ENCODE data around the gene PMM2. TPM values are rescaled to one million over a fixed set of nuclear protein-coding genes. Genes with fewer than 3 reads are reported as not detected.

PMM2 gene
- total RNA-seq, 1 experiment from 2014 or later = 53.3 TPM

DNA sequence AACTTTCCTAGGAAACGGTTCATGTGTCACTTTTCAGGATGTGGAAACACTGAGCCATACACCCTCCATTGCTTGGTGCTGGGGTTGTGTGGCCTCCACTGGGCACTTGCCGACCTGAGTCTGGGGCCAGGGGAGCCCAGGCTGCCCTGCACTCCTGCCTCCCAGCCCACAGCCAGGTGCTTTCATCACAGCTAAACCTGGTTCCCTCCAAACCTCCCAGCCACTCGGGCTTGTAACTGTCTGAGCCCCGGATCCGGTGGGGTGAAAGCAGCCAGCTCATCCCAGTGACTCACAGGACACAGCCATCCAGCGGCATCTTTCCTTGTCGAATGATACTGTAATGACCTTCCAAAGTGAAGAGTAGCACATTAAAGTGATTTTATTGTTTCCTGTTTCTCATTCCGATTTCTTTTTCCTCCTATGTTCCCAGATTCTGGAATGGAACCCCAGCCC, 51.3 kb downstream of the PMM2 start:
- intact Hi-C loops (cut with micrococcal nuclease) = no loop called here
- CTCF ChIA-PET = no interaction called here
- Histone ChIP-seq H3K4me1 (ENCODE audit: control insufficient read depth in 1 of 2, insufficient read depth in 2 of 2, low read length in 2 of 2) (no peaks in the 10 kb centered on the region; a peak in 1 of 4 replicates), H3K27me3 (ENCODE audit: insufficient read depth, low read length) (no peaks in the 10 kb centered on the region), H3K9ac (ENCODE audit: low read length) (no peak overlapping the region), H2AFZ (ENCODE audit: low read depth, low read length, poor library complexity, severe bottlenecking) (no peak overlapping the region), H3K4me2 (ENCODE audit: low read length) (no peak overlapping the region), H3K9me2 (ENCODE audit: insufficient read depth) (no peaks in the 10 kb centered on the region), H3K36me3 (ENCODE audit: control insufficient read depth in 1 of 2, insufficient read depth in 2 of 2, low read length in 2 of 2) (peaks cover 14 to 40% of the 10 kb centered on the region in 2 experiments; a peak in 3 of 4 replicates), H3K27ac (ENCODE audit: low read depth, low read length) (no peak overlapping the region), H3K9me3 (ENCODE audit: control insufficient read depth in 1 of 2, insufficient read depth in 1 of 2, low read depth in 1 of 2, low read length in 2 of 2) (no peaks in the 10 kb centered on the region), H4K20me1 (ENCODE audit: insufficient read depth) (no peaks in the 10 kb centered on the region), H3K79me2 (ENCODE audit: insufficient read depth, low read length) (peaks cover 30% of the 10 kb centered on the region), H3K4me3 (replicated peaks in 1 of 2; ENCODE audit: low read depth in 1 of 2, low read length in 2 of 2) (no peak overlapping the region)
- no peak for DNase-seq (ENCODE audit: low read depth, low spot score)
- no peak for ATAC-seq
- RAD21 ChIA-PET (ENCODE audit: low non-redundant PET in 1 of 2, low total read pairs in 2 of 2, uncharacterized antibody in 2 of 2, unreplicated experiment in 2 of 2) = no interaction called here
- no peak for TF ChIP-seq REST (IDR thresholded peaks at IDR 0.05; ENCODE audit: low read depth)
- TF ChIP-seq, protein P1, sequence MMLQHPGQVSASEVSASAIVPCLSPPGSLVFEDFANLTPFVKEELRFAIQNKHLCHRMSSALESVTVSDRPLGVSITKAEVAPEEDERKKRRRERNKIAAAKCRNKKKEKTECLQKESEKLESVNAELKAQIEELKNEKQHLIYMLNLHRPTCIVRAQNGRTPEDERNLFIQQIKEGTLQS (IDR thresholded peaks at IDR 0.05) = no peak
- no peak for TF ChIP-seq EGR1 (IDR thresholded peaks at IDR 0.05; ENCODE audit: low read depth)
- TF ChIP-seq ELF1 (IDR thresholded peaks at IDR 0.05; ENCODE audit: borderline replicate concordance, low read depth) = no peak
- TF ChIP-seq POLR2AphosphoS5 (IDR thresholded peaks at IDR 0.05; ENCODE audit: low read depth, low read length) = no peak
- no peak for TF ChIP-seq CEBPB (IDR thresholded peaks at IDR 0.05; ENCODE audit: low read depth)
- TF ChIP-seq, protein P2, sequence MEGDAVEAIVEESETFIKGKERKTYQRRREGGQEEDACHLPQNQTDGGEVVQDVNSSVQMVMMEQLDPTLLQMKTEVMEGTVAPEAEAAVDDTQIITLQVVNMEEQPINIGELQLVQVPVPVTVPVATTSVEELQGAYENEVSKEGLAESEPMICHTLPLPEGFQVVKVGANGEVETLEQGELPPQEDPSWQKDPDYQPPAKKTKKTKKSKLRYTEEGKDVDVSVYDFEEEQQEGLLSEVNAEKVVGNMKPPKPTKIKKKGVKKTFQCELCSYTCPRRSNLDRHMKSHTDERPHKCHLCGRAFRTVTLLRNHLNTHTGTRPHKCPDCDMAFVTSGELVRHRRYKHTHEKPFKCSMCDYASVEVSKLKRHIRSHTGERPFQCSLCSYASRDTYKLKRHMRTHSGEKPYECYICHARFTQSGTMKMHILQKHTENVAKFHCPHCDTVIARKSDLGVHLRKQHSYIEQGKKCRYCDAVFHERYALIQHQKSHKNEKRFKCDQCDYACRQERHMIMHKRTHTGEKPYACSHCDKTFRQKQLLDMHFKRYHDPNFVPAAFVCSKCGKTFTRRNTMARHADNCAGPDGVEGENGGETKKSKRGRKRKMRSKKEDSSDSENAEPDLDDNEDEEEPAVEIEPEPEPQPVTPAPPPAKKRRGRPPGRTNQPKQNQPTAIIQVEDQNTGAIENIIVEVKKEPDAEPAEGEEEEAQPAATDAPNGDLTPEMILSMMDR (IDR thresholded peaks at IDR 0.05 in 2 of 3, conservative IDR thresholded peaks at IDR 0.05 in 1 of 3; ENCODE audit: borderline replicate concordance in 1 of 3, insufficient read depth in 1 of 3, low read depth in 2 of 3, low read length in 2 of 3) = no peak
- TF ChIP-seq, protein P3, sequence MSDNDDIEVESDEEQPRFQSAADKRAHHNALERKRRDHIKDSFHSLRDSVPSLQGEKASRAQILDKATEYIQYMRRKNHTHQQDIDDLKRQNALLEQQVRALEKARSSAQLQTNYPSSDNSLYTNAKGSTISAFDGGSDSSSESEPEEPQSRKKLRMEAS (IDR thresholded peaks at IDR 0.05) = no peak
- TF ChIP-seq POLR2A (IDR thresholded peaks at IDR 0.05; ENCODE audit: borderline replicate concordance, extremely low read depth, insufficient read depth, insufficient read length) = no peak
- POLR2A ChIA-PET = no interaction called here
- no TSS peak for BruUV-seq (replicated peaks)

All from HCT116 (cell line).